ENCODE measurements around the gene PDLIM5.

DNA sequence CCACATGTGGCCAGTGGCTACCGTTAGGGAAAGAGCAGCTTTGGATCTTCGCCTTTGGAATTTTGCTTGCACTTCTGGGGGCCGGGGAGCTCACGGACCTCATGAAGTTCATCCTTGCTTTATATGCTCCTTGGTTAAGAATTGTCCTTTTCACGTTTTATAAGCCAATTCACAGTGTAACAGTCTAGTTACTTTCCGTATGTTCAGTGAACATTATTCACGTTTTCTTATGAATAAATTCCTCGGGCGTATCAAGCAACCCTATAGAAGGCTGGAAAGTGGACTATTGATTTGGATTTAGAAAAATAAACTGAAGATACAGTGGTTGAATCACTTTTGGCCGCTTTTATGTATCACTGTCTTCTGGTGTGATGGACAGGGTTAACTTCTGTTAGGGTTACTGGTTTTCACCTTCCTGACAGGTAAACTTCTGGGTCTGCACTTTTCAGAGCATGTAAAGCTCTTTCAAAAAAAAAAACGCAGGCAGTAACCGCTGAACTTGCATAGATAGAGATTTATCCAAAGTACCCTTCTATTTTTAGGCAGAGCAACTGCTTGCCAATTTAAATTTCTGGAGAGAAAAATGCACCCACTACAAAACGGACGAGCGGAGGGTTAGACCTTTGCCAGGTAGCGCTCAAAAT, 569 bp upstream of the PDLIM5 start:
- TF ChIP-seq TAF1 (IDR thresholded peaks at IDR 0.05; ENCODE audit: low read depth, low read length) (no peak), POLR2A (IDR thresholded peaks at IDR 0.05; ENCODE audit: low read depth, low read length) (no peak), SPI1 (IDR thresholded peaks at IDR 0.05; ENCODE audit: low read depth, low read length) (no peak), PAX5 (IDR thresholded peaks at IDR 0.05; ENCODE audit: insufficient read depth, low read length, severe bottlenecking) (no peak), POLR2AphosphoS5 (IDR thresholded peaks at IDR 0.05; ENCODE audit: low read depth, low read length) (no peak)

Measured in GM12891 (cell line).